H9 (cell line): Measurements from ENCODE around the gene PCGF3. TPM values are rescaled to one million over a fixed set of nuclear protein-coding genes. Genes with fewer than 3 reads are reported as not detected.

ENCODE experiments used
- DNase-seq: peaks from one replicate; pipeline ENCODE4 v3.0.0-alpha.2; 2017
- H2AFZ ChIP-seq: one replicate; pipeline ENCODE4 v1.6.1; 2013; ENCODE audit warnings: mild to moderate bottlenecking, low read length, control low read depth, moderate library complexity
- H2AK5ac ChIP-seq: 2 replicates; pipeline ENCODE4 v1.6.1; 2013; ENCODE audit warnings: low read length, control low read depth, mixed read lengths; ENCODE audit not compliant: insufficient read length
- H2BK120ac ChIP-seq: one replicate; pipeline ENCODE4 v1.6.1; 2013; ENCODE audit warnings: low read depth, mild to moderate bottlenecking, low read length, control low read depth, inconsistent platforms; ENCODE audit not compliant: poor library complexity, severe bottlenecking
- H2BK12ac ChIP-seq: 2 replicates; pipeline ENCODE4 v1.6.1; 2013; ENCODE audit warnings: low read length, control low read depth, mixed read lengths, low read depth; ENCODE audit not compliant: insufficient read length
- H2BK15ac ChIP-seq: 2 replicates; pipeline ENCODE4 v1.6.1; 2013; ENCODE audit warnings: low read depth, low read length, control low read depth
- H2BK20ac ChIP-seq: one replicate; pipeline ENCODE4 v1.6.1; 2013; ENCODE audit warnings: low read depth, mild to moderate bottlenecking, low read length, control low read depth, inconsistent platforms; ENCODE audit not compliant: poor library complexity, severe bottlenecking
- H2BK5ac ChIP-seq: 2 replicates; pipeline ENCODE4 v1.6.1; 2013; ENCODE audit warnings: low read length, control low read depth, mixed read lengths; ENCODE audit not compliant: insufficient read length
- H3K14ac ChIP-seq: 2 replicates; pipeline ENCODE4 v1.6.1; 2013; ENCODE audit warnings: low read length, control low read depth; ENCODE audit not compliant: insufficient read depth
- H3K18ac ChIP-seq: 2 replicates; pipeline ENCODE4 v1.6.1; 2013; ENCODE audit warnings: low read depth, mild to moderate bottlenecking, mixed read lengths, low read length, control low read depth; ENCODE audit not compliant: insufficient read length
- H3K23ac ChIP-seq: 2 replicates; pipeline ENCODE4 v1.6.1; 2013; ENCODE audit warnings: low read length, control low read depth, mixed read lengths, low read depth; ENCODE audit not compliant: insufficient read length
- H3K23me2 ChIP-seq: 2 replicates; pipeline ENCODE4 v1.6.1; 2013; ENCODE audit warnings: low read depth, mild to moderate bottlenecking, mixed read lengths, low read length, control low read depth; ENCODE audit not compliant: insufficient read length, poor library complexity, severe bottlenecking
- H3K27ac ChIP-seq: 2 replicates; pipeline ENCODE4 v1.5.1; 2013; ENCODE audit warnings: low read length, control low read depth, mixed read lengths, low read depth; ENCODE audit not compliant: insufficient read length
- H3K27me3 ChIP-seq: 2 replicates; pipeline ENCODE4 v1.6.1; 2013; ENCODE audit warnings: low read length, control low read depth, inconsistent platforms; ENCODE audit not compliant: insufficient read depth
- H3K4ac ChIP-seq: 2 replicates; pipeline ENCODE4 v1.6.1; 2013; ENCODE audit warnings: low read depth, mild to moderate bottlenecking, control low read depth, inconsistent platforms, low read length, moderate library complexity
- H3K4me1 ChIP-seq: 2 replicates; pipeline ENCODE4 v1.6.1; 2013; ENCODE audit warnings: low read length, control low read depth, inconsistent platforms; ENCODE audit not compliant: insufficient read depth
- H3K4me2 ChIP-seq: 2 replicates; pipeline ENCODE4 v1.6.1; 2013; ENCODE audit warnings: low read length, control low read depth, mixed read lengths; ENCODE audit not compliant: insufficient read length, insufficient read depth
- H3K56ac ChIP-seq: 2 replicates; pipeline ENCODE4 v1.6.1; 2013; ENCODE audit warnings: low read depth, mild to moderate bottlenecking, mixed read lengths, low read length, control low read depth; ENCODE audit not compliant: insufficient read length
- H3K79me1 ChIP-seq: 2 replicates; pipeline ENCODE4 v1.6.1; 2013; ENCODE audit warnings: low read depth, mild to moderate bottlenecking, moderate library complexity, low read length, control low read depth, inconsistent platforms; ENCODE audit not compliant: insufficient read depth, poor library complexity, severe bottlenecking
- H3K79me2 ChIP-seq: 2 replicates; pipeline ENCODE4 v1.6.1; 2013; ENCODE audit warnings: low read length, control low read depth, inconsistent platforms; ENCODE audit not compliant: insufficient read depth
- H3K9ac ChIP-seq: 2 replicates; pipeline ENCODE4 v1.6.1; 2013; ENCODE audit warnings: low read length, control low read depth, mixed read lengths; ENCODE audit not compliant: insufficient read length; ENCODE audit errors: extremely low read depth
- H3K9me3 ChIP-seq: one replicate; pipeline ENCODE4 v1.6.1; 2013; ENCODE audit warnings: low read depth, low read length, inconsistent platforms; ENCODE audit not compliant: control insufficient read depth
- H3T11ph ChIP-seq: one replicate; pipeline ENCODE4 v1.6.1; 2013; ENCODE audit warnings: mild to moderate bottlenecking, low read length, control low read depth, inconsistent platforms
- H4K20me1 ChIP-seq: one replicate; pipeline ENCODE4 v1.6.1; 2013; ENCODE audit not compliant: control insufficient read depth, insufficient read length, insufficient read depth
- H4K5ac ChIP-seq: 2 replicates; pipeline ENCODE4 v1.6.1; 2013; ENCODE audit warnings: low read depth, mild to moderate bottlenecking, mixed read lengths, low read length, control low read depth; ENCODE audit not compliant: insufficient read length
- H4K8ac ChIP-seq: replicated peaks from 2 replicates; pipeline ENCODE4 v1.6.1; 2013; ENCODE audit warnings: low read length, control low read depth, mixed read lengths, low read depth; ENCODE audit not compliant: insufficient read length
- H4K91ac ChIP-seq: 2 replicates; pipeline ENCODE4 v1.6.1; 2013; ENCODE audit warnings: low read depth, mild to moderate bottlenecking, moderate library complexity, mixed read lengths, low read length, control low read depth; ENCODE audit not compliant: insufficient read length
- H3K27ac Mint-ChIP-seq, 3 experiments: 2 replicates in 2 of 3; 3 replicates in 1 of 3; pipeline ENCODE4 v1.8.0; 2020 to 2021; ENCODE audit warnings: mixed read lengths in 3 of 3, mild to moderate bottlenecking in 1 of 3, moderate library complexity in 1 of 3
- H3K27me3 Mint-ChIP-seq: 2 replicates; pipeline ENCODE4 v1.8.0; 2021; ENCODE audit warnings: low read depth, mild to moderate bottlenecking, moderate library complexity, mixed read lengths
- H3K36me3 Mint-ChIP-seq, 3 experiments: 2 replicates in 2 of 3; 3 replicates in 1 of 3; pipeline ENCODE4 v1.8.0; 2020 to 2021; ENCODE audit warnings: low read depth in 3 of 3, mixed read lengths in 3 of 3; ENCODE audit not compliant: insufficient read depth in 1 of 3
- H3K4me1 Mint-ChIP-seq, 2 experiments: 2 replicates each; pipeline ENCODE4 v1.8.0; 2020; ENCODE audit warnings: mixed read lengths in 2 of 2
- H3K4me3 Mint-ChIP-seq, 2 experiments: 2 replicates in 1 of 2; 3 replicates in 1 of 2; pipeline ENCODE4 v1.8.0; 2020 to 2021; ENCODE audit warnings: mild to moderate bottlenecking in 2 of 2, mixed read lengths in 2 of 2, moderate library complexity in 1 of 2
- H3K9me3 Mint-ChIP-seq, 2 experiments: 2 replicates in 1 of 2; 3 replicates in 1 of 2; pipeline ENCODE4 v1.8.0; 2020; ENCODE audit warnings: mild to moderate bottlenecking in 2 of 2, mixed read lengths in 2 of 2, moderate library complexity in 1 of 2
- WGBS: extraction: QIAGEN DNeasy Blood & Tissue Kit; methylation state at CpG from one replicate; pipeline ENCODE4 v1.1.7; 2013; ENCODE audit warnings: missing lambda C conversion rate, low lambda C conversion rate, mixed read lengths; ENCODE audit not compliant: insufficient read length; ENCODE audit errors: extremely low coverage; 5-methylcytosine and 5-hydroxymethylcytosine counted together
- total RNA-seq: library from RNA; stranded (reverse); gene quantifications from 2 replicates; pipeline ENCODE4 v1.2.1, GENCODE V29; 2021
- TF ChIP-seq, protein P1 (sequence below): fragments of 200-600 bp; sonication (generic); conservative IDR thresholded peaks from 3 replicates; pipeline ENCODE4 v1.8.0; 2021; ENCODE audit warnings: antibody characterized with exemption, mild to moderate bottlenecking

Gene PCGF3
- total RNA-seq, 1 experiment from 2014 or later: 43.1 TPM

DNA sequence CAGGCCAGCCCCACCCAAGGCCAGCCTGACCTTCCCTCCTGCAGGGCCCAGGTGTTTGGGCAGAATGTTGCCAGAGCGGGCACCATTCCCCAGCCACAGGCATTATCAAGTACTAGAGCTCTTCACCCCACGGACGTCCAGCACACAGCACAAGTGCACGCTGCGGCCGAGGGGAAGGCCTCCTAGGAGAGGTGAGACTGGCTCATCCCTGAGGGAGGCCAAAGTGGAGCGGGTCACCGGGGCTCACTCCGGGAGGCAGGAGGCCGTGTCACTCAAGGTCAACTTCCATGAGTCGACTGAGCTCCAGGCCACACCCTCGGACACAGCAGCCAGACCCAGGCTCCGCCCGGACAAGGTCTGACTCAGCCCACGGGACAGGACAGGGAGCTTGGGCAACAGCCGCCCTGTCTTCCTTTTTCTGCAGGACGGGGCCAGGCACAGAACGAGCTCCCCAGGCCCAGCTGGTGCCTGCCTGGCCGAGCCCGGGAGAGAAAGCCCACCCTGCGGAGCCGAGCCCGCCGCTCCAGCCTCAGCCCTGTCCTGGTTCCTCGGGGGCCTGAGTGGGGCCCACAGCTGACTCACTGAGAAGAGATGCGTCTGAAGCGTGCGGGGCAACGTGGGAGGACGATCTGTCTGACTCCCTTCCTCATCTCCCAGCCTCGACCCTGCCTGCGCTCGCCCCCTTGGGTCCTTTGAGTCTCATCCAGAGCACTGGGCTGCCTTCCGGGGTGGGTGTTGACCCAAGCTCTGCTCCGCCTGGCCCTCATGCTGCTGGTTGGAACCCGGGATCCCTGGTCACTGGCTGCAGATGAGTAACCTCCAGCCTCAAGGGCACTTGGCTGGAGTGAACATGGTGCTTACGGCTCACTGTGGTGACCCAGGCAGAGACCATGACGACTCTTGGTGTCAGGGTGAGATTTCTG lies 18.3 kb upstream of the PCGF3 start:
- no peaks in the 10 kb centered on the region for H4K20me1 ChIP-seq
- no peak overlapping the region for H3K4ac ChIP-seq
- WGBS: no CpG with 5 or more reads among the region's 38 CpGs
- Mint-ChIP-seq H3K4me3 (no peak overlapping the region; a peak in 1 of 5 replicates), H3K36me3 (peaks cover 0 to 3% (median 0%) of the 10 kb centered on the region in 3 experiments; a peak in 1 of 7 replicates), H3K4me1 (peaks cover 6 to 34% of the 10 kb centered on the region in 2 experiments), H3K27ac (peak overlapping the region in 1 of 3 experiments; percentile 16; a peak in 1 of 7 replicates), H3K9me3 (no peaks in the 10 kb centered on the region; a peak in 1 of 5 replicates), H3K27me3 (peaks cover 6% of the 10 kb centered on the region)
- H3K23ac ChIP-seq: no peak overlapping the region
- DNase-seq: peak; percentile 76
- no peak overlapping the region for H3K27ac ChIP-seq
- no peak overlapping the region for H2BK12ac ChIP-seq
- TF ChIP-seq, protein P1, sequence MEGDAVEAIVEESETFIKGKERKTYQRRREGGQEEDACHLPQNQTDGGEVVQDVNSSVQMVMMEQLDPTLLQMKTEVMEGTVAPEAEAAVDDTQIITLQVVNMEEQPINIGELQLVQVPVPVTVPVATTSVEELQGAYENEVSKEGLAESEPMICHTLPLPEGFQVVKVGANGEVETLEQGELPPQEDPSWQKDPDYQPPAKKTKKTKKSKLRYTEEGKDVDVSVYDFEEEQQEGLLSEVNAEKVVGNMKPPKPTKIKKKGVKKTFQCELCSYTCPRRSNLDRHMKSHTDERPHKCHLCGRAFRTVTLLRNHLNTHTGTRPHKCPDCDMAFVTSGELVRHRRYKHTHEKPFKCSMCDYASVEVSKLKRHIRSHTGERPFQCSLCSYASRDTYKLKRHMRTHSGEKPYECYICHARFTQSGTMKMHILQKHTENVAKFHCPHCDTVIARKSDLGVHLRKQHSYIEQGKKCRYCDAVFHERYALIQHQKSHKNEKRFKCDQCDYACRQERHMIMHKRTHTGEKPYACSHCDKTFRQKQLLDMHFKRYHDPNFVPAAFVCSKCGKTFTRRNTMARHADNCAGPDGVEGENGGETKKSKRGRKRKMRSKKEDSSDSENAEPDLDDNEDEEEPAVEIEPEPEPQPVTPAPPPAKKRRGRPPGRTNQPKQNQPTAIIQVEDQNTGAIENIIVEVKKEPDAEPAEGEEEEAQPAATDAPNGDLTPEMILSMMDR: no peak
- no peak overlapping the region for H4K5ac ChIP-seq
- no peak overlapping the region for H2AFZ ChIP-seq
- no peak overlapping the region for H2BK5ac ChIP-seq
- no peaks in the 10 kb centered on the region for H3K9me3 ChIP-seq
- no peak overlapping the region for H3K4me2 ChIP-seq
- H3K79me2 ChIP-seq: no peaks in the 10 kb centered on the region
- H3K9ac ChIP-seq: no peak overlapping the region
- no peaks in the 10 kb centered on the region for H3K27me3 ChIP-seq
- H3K14ac ChIP-seq: no peak overlapping the region
- no peak overlapping the region for H2BK120ac ChIP-seq
- no peak overlapping the region for H3T11ph ChIP-seq
- H3K56ac ChIP-seq: no peak overlapping the region
- no peak overlapping the region for H2BK15ac ChIP-seq
- no peak overlapping the region for H4K8ac ChIP-seq
- no peaks in the 10 kb centered on the region for H3K79me1 ChIP-seq
- H2BK20ac ChIP-seq: no peak overlapping the region
- no peak overlapping the region for H2AK5ac ChIP-seq
- no peaks in the 10 kb centered on the region for H3K23me2 ChIP-seq
- H4K91ac ChIP-seq: no peak overlapping the region
- no peak overlapping the region for H3K18ac ChIP-seq
- peaks cover 7% of the 10 kb centered on the region; the same call in 1 of the 2 replicates for H3K4me1 ChIP-seq
